ENCODE results near the gene NFKBIA.
"Not testable (repeated sequence)": the region's sequence is repeated elsewhere in the genome, so short reads cannot be mapped to it uniquely, and the experiment has no call there.

The NFKBIA gene

DNA sequence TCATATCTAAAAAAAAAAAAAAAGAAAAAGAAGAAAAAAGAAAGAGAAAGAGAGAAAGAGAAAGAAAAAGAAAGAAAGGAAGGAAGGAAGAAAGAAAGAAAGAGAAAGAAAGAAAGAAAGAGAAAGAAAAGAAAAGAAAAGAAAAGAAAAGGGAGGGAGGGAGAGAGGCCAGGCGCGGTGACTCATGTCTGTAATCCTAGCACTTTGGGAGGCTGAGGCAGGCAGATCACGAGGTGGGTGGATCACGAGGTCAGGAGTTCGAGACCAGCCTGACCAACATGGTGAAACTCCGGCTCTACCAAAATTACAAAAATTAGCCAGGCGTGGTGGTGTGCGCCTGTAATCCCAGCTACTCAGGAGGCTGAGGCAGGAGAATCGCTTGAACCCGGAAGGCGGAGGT lies 31.3 kb downstream of the NFKBIA start:
- DNase-seq (ENCODE audit: extremely low spot score, insufficient read length, low read depth); FAIRE-seq: not testable (repeated sequence)

- FAIRE-seq = no peak
- no peak for DNase-seq (ENCODE audit: extremely low spot score, insufficient read length, low read depth)
These were observed 33.6 kb downstream of the NFKBIA start for GRCh38 chr14:35370969-35371368.

DNA sequence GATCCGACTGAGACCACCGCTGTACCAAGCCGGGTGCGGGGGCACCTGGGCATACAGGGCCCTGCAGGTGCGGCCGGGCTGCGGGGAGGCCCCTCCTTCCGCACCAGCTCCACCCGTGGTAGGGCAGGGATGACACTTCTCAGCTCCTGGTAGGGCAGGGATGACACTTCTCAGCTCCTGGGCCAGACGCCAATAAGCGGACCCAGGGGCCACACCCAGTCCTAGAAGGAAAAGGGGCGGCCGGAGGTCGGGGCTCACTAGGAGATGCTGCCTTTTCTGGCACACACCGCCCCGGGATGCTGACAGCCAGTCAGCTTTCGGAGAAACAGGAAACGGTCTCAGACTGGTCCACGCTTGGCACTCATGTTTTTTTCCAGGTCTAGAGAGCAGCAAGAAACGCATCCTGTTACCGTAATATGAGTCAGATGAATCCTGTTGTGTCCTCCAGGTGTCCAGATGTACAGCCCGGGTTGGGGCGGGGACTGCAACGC lies 34.8 kb downstream of the NFKBIA start:
- DNase-seq (ENCODE audit: extremely low spot score, insufficient read length, low read depth) (no peak), FAIRE-seq (no peak)

- FAIRE-seq (no peak), DNase-seq (ENCODE audit: extremely low spot score, insufficient read length, low read depth) (no peak)
These were observed 35.8 kb downstream of the NFKBIA start for GRCh38 chr14:35368583-35369392.

DNA sequence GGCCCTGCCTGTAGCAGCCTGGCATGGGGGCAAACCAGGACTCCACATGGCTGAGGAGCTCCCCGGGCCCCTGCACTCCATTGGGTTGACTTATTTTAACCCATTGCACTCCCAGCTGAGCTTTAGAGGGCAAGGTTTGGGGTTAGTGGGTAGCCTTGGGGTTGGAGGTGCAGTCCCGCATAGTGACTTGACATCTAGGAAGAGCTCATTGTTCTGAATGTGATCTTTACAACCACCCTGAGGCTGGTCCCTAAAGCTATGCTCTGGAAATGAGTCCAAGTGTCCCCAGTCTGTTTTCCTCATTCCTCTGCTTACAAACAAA lies 36.4 kb downstream of the NFKBIA start:
- FAIRE-seq (no peak), DNase-seq (ENCODE audit: extremely low spot score, insufficient read length, low read depth) (no peak)

GRCh38 chr14:35367056-35367372 lies 37.5 kb downstream of the NFKBIA start:
- DNase-seq (ENCODE audit: extremely low spot score, insufficient read length, low read depth) = no peak
- FAIRE-seq = no peak

GRCh38 chr14:35366521-35366976 lies 38.0 kb downstream of the NFKBIA start:
- no peak for DNase-seq (ENCODE audit: extremely low spot score, insufficient read length, low read depth)
- no peak for FAIRE-seq

GRCh38 chr14:35366056-35366451 lies 38.5 kb downstream of the NFKBIA start:
- DNase-seq (ENCODE audit: extremely low spot score, insufficient read length, low read depth) (no peak), FAIRE-seq (no peak)

DNA sequence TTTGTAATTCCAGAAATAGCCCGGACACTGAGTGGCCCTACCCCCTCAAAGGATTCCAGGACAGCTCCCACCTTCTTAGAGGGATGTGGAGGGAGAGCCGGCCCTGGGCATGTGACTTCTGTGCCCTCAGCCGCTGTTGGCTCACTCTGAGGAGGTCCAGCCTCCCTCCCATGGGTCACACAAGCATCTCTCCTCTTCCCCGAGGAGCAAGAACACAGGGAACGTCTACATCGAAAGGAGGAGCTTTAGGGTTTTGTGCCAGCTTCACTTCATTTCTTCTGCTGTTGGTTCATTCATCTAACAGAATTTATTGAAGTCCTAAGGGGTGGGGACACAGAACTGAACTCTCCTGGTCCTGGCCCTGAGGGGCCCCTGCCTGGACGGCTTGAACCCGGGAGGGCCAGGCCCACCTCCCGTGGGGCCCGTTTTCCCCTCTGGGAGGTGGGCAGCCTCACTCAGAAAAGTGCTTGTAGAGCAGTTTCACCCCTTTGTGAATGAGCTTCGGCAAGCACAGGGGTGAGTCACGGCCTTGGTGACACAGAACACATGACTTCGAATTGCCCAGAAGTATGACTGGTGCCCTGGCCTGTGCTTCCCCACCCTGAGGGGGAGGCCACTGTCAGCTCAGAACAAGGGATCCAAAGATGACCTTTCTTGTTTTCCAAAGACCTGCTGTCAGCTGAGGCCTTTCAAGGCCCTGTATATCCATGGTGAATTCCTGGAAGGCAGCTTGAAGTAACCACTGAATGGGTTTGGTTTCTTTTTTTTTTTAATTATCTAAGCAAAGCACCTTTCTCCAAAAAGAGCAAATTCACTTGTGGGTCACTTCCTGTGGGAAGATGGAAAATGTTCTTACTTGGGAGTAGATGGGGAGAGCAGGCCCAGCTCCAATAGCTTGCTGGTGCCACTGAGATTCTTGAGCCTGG lies 39.2 kb downstream of the NFKBIA start:
- FAIRE-seq (no peak), DNase-seq (ENCODE audit: extremely low spot score, insufficient read length, low read depth) (no peak)

DNA sequence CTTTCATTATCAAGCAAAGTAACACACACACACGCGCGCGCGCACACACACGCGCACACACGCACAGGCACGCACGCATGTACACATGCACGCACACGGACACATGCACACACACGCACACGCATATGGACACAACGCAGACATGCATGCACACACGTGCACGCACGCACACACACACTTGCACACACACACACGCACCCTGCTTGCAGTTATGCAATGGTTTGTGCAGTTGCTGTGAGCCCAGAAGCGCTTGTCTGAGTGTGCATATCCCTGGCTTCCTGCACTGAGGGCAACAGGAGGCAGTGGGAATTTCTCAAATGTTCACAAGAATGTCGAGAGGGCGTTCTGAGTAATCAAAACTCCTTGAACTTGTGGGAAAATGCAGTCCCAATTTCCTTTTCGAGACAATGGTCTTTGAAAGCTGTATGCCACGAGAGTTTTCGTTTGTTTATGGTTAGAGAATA lies 41.6 kb downstream of the NFKBIA start:
- FAIRE-seq (no peak), DNase-seq (ENCODE audit: extremely low spot score, insufficient read length, low read depth) (no peak)

DNA sequence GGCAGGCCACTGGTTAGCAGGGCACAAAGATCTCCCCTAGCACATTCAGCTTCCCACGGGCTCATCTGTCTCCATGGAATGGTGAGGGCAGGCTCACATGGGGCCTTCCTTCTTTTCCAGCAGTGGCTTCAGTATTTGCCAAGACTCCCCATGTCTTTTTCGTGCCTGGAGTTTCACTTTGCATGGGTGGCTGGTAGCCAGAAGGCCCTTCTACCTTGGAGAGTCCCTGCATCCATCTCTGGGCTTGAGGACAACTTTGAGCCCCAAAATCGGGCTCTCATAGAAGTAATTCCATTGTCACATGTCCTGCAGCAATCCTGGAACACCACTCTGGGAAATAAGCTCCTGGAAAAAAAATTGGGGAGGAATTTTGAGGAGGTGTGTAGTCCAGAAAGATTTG lies 42.1 kb downstream of the NFKBIA start:
- DNase-seq (ENCODE audit: extremely low spot score, insufficient read length, low read depth) (no peak), FAIRE-seq (no peak)

GRCh38 chr14:35361141-35361480 lies 43.4 kb downstream of the NFKBIA start:
- FAIRE-seq (no peak), DNase-seq (ENCODE audit: extremely low spot score, insufficient read length, low read depth) (no peak)

DNA sequence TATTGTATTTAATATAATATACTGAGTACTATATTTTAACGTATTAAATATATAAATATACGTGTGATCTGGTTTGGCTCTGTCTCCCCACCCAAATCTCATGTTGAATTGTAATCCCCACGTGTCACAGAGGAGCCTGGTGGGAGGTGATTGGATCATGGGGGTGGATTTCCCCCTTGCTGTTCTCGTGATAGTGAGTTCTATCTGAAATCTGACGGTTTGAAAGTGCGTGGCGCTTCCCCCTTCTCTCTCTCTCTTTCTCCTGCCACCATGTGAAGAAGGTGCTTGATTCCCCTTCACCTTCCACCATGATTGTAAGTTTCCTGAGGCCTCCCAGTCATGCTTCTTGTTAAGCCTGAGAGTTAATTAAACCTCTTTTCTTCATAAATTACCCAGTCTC lies 44.9 kb downstream of the NFKBIA start:
- FAIRE-seq; DNase-seq (ENCODE audit: extremely low spot score, insufficient read length, low read depth): not testable (repeated sequence)

GRCh38 chr14:35355981-35356841 lies 48.3 kb downstream of the NFKBIA start:
- DNase-seq (ENCODE audit: extremely low spot score, insufficient read length, low read depth) (no peak), FAIRE-seq (no peak)

DNA sequence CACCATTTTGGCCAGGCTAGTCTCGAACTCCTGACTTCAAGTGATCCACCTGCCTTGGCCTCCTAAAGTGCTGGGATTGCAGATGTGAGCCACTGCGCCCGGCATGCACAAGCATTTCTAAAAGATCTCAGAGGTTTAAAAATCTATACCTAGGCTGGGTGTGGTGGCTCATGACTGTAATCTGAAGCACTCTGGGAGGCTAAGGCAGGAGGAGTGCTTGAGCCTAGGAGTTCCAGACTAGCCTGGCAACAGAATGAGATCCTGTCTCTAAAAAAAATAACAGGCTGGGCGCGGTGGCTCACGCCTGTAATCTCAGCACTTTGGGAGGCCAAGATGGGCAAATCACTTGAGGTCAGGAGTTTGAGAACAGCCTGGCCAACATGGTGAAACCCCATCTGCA lies 49.3 kb downstream of the NFKBIA start:
- DNase-seq (ENCODE audit: extremely low spot score, insufficient read length, low read depth); FAIRE-seq: not testable (repeated sequence)

GRCh38 chr14:35353409-35354172 lies 51.0 kb downstream of the NFKBIA start:
- DNase-seq (ENCODE audit: extremely low spot score, insufficient read length, low read depth) (no peak), FAIRE-seq (no peak)

DNA sequence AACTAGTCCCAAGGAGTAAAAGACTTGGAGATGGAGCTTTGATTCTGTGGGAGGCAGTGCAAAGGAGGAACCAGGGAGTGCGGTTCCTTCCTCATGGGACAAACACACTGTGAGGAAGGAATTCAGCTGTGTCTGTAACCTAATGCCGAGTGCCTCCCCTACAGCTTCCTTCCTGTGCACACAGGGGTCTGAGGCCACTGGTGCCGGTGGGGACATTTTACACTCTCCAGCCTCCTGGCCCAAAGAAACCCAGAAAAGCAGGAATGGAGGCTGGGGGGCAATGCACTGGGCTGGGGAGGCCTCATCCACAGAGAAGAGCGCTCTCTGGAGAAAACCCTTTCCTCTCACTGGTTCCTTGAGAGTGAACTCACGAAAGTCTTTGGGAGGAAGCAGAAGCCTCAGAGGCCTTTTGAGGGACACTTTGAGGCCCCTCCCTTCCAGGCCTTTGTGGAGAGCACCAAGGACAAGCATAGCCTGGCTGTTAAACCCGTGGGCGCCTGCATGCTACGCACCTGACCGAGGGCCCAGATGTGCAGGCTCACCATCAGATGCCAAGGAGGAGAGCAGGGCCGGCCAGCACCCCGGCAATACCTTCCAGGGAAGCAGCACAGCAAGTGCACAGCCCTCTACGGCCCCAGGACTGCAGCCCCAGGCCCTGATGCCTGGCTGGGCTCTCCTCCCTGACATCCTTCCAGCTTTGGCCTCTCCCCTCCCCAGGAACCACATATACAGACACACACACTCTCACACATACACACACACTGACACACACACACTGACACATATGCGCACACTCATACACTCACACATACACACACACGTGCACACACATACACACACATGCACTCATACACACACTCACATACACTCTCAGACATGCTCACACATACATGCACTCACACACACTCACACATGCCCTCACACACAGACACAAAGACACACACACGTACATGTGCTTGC lies 52.0 kb downstream of the NFKBIA start:
- DNase-seq (ENCODE audit: extremely low spot score, insufficient read length, low read depth) (no peak), FAIRE-seq (no peak)

- FAIRE-seq (no peak), DNase-seq (ENCODE audit: extremely low spot score, insufficient read length, low read depth) (no peak)
These were observed 52.7 kb downstream of the NFKBIA start for GRCh38 chr14:35351897-35352273.
